Progenitor cell of endocrine pancreas (in vitro differentiated cells): ENCODE measurements around the gene CPZ. TPM values are rescaled to one million over a fixed set of nuclear protein-coding genes. Genes with fewer than 3 reads are reported as not detected.

Source experiments
- DNase-seq: peaks from one replicate; pipeline ENCODE4 v3.0.0; 2021; ENCODE audit warnings: low spot score; ENCODE audit not compliant: unreplicated experiment
- H3K27ac Mint-ChIP-seq: 2 replicates; pipeline ENCODE4 v1.8.0; 2021; ENCODE audit warnings: mild to moderate bottlenecking, moderate library complexity, mixed read lengths
- H3K27me3 Mint-ChIP-seq: 2 replicates; pipeline ENCODE4 v1.8.0; 2021; ENCODE audit warnings: mixed read lengths
- H3K36me3 Mint-ChIP-seq: 2 replicates; pipeline ENCODE4 v1.8.0; 2022; ENCODE audit warnings: mixed read lengths; ENCODE audit not compliant: insufficient read depth
- H3K4me1 Mint-ChIP-seq: 2 replicates; pipeline ENCODE4 v1.8.0; 2021; ENCODE audit warnings: low read depth, mixed read lengths
- H3K4me3 Mint-ChIP-seq: 2 replicates; pipeline ENCODE4 v1.8.0; 2021; ENCODE audit warnings: low read depth, mild to moderate bottlenecking, moderate library complexity, mixed read lengths
- H3K9me3 Mint-ChIP-seq: 2 replicates; pipeline ENCODE4 v1.8.0; 2021; ENCODE audit warnings: low read depth, mixed read lengths
- CTCF ChIP-seq: fragments of 200-600 bp; sonication (generic); IDR thresholded peaks from one replicate; pipeline ENCODE4 v1.5.0; 2021; ENCODE audit warnings: antibody characterized with exemption, mild to moderate bottlenecking; ENCODE audit not compliant: unreplicated experiment
- total RNA-seq: library from RNA; stranded (reverse); gene quantifications from 2 replicates; pipeline ENCODE4 v1.2.1, GENCODE V29; 2021

The CPZ gene
- total RNA-seq, 1 donor from 2014 or later: 0.19 TPM

GRCh38 chr4:8579526-8580320, 12.8 kb upstream of the CPZ start:
- H3K4me1 Mint-ChIP-seq: no peaks in the 10 kb centered on the region
- no peak overlapping the region for H3K27ac Mint-ChIP-seq
- no peaks in the 10 kb centered on the region for H3K36me3 Mint-ChIP-seq
- H3K9me3 Mint-ChIP-seq: no peaks in the 10 kb centered on the region
- peaks cover 56% of the 10 kb centered on the region for H3K27me3 Mint-ChIP-seq
- DNase-seq: no peak
- no peak overlapping the region for H3K4me3 Mint-ChIP-seq
- TF ChIP-seq CTCF: no peak

- TF ChIP-seq CTCF: no peak
- DNase-seq: peak; percentile 94
- Mint-ChIP-seq H3K4me1 (no peaks in the 10 kb centered on the region), H3K27me3 (peaks cover 59% of the 10 kb centered on the region), H3K36me3 (no peaks in the 10 kb centered on the region), H3K9me3 (no peaks in the 10 kb centered on the region), H3K4me3 (no peak within 1 kb of the TSS), H3K27ac (no peak within 1 kb of the TSS)
These were observed 12.1 kb upstream of the CPZ start, which contains the start of gene GPR78 for GRCh38 chr4:8580321-8581093. Gene GPR78, plus strand, starts transcription at chr4:8580392. Its CDS starts 591 bp downstream, at chr4:8580983.

GRCh38 chr4:8581094-8581861, 11.3 kb upstream of the CPZ start:
- no peak for TF ChIP-seq CTCF
- no peak overlapping the region for H3K27ac Mint-ChIP-seq
- no peaks in the 10 kb centered on the region for H3K9me3 Mint-ChIP-seq
- peaks cover 59% of the 10 kb centered on the region for H3K27me3 Mint-ChIP-seq
- no peaks in the 10 kb centered on the region for H3K36me3 Mint-ChIP-seq
- no peaks in the 10 kb centered on the region for H3K4me1 Mint-ChIP-seq
- no peak overlapping the region for H3K4me3 Mint-ChIP-seq
- DNase-seq: no peak

- Mint-ChIP-seq H3K36me3 (no peaks in the 10 kb centered on the region), H3K27me3 (peaks cover 59% of the 10 kb centered on the region), H3K27ac (no peak overlapping the region), H3K9me3 (no peaks in the 10 kb centered on the region), H3K4me3 (no peak overlapping the region), H3K4me1 (no peaks in the 10 kb centered on the region)
- no peak for TF ChIP-seq CTCF
- DNase-seq: no peak
These were observed 10.5 kb upstream of the CPZ start for GRCh38 chr4:8582016-8582415.

GRCh38 chr4:8582436-8582835, 10.1 kb upstream of the CPZ start:
- Mint-ChIP-seq H3K27me3 (peaks cover 54% of the 10 kb centered on the region), H3K36me3 (no peaks in the 10 kb centered on the region), H3K4me1 (no peaks in the 10 kb centered on the region), H3K27ac (no peak overlapping the region), H3K4me3 (no peak overlapping the region), H3K9me3 (no peaks in the 10 kb centered on the region)
- no peak for DNase-seq
- TF ChIP-seq CTCF: no peak
